Natural killer cell treated with Interleukin-12 subunit alpha and Interleukin-12 subunit beta and Interleukin-15 and Interleukin-18, amount 100 ng/mL, for 72 hours (primary cell): ENCODE data around the gene SARM1. TPM values are rescaled to one million over a fixed set of nuclear protein-coding genes. Genes with fewer than 3 reads are reported as not detected.

Experiments used
- ATAC-seq, 2 donors: fragments of 150-1000 bp; cut with Tn5 transposase in 1 of 2; sonication (Bioruptor Pico), chemical (Tn5 transposase) in 1 of 2; 2 replicates each; pipeline ENCODE4 v1.10.0; 2021
- DNase-seq: peaks from one replicate; pipeline ENCODE4 v3.0.0; 2022; ENCODE audit warnings: low spot score
- H3K27ac Mint-ChIP-seq, 2 donors: 1 replicate in 1 of 2; 2 replicates in 1 of 2; pipeline ENCODE4 v1.8.0; 2022; ENCODE audit warnings: mixed read lengths in 2 of 2, mild to moderate bottlenecking in 1 of 2, moderate library complexity in 1 of 2
- H3K27me3 Mint-ChIP-seq, 2 donors: 1 replicate in 1 of 2; 2 replicates in 1 of 2; pipeline ENCODE4 v1.8.0; 2022; ENCODE audit warnings: mixed read lengths in 2 of 2
- H3K36me3 Mint-ChIP-seq: one replicate; pipeline ENCODE4 v1.8.0; 2022; ENCODE audit warnings: mixed read lengths
- H3K4me1 Mint-ChIP-seq, 2 donors: 1 replicate in 1 of 2; 2 replicates in 1 of 2; pipeline ENCODE4 v1.8.0; 2022; ENCODE audit warnings: low read depth in 2 of 2, mixed read lengths in 2 of 2, mild to moderate bottlenecking in 1 of 2
- H3K4me3 Mint-ChIP-seq: one replicate; pipeline ENCODE4 v1.8.0; 2022; ENCODE audit warnings: mixed read lengths
- H3K9me3 Mint-ChIP-seq: 2 replicates; pipeline ENCODE4 v1.8.0; 2022; ENCODE audit warnings: mixed read lengths
- total RNA-seq, 2 donors: library from RNA; stranded (reverse); gene quantifications; one replicate each; pipeline ENCODE4 v1.2.3, GENCODE V29; 2022

Gene SARM1
- total RNA-seq, 2 donors from 2014 or later = 29.4 to 46.2 TPM

- no peak for DNase-seq
- Mint-ChIP-seq H3K4me3 (no peak overlapping the region), H3K27me3 (no peaks in the 10 kb centered on the region), H3K4me1 (no peaks in the 10 kb centered on the region), H3K9me3 (no peaks in the 10 kb centered on the region), H3K36me3 (peaks cover 14% of the 10 kb centered on the region), H3K27ac (no peak overlapping the region)
- ATAC-seq = no peak
These were observed 25.3 kb upstream of the SARM1 start for GRCh38 chr17:28346199-28346580.

- peaks cover 15% of the 10 kb centered on the region for H3K36me3 Mint-ChIP-seq
These were observed 24.7 kb upstream of the SARM1 start for GRCh38 chr17:28346746-28347246.

DNA sequence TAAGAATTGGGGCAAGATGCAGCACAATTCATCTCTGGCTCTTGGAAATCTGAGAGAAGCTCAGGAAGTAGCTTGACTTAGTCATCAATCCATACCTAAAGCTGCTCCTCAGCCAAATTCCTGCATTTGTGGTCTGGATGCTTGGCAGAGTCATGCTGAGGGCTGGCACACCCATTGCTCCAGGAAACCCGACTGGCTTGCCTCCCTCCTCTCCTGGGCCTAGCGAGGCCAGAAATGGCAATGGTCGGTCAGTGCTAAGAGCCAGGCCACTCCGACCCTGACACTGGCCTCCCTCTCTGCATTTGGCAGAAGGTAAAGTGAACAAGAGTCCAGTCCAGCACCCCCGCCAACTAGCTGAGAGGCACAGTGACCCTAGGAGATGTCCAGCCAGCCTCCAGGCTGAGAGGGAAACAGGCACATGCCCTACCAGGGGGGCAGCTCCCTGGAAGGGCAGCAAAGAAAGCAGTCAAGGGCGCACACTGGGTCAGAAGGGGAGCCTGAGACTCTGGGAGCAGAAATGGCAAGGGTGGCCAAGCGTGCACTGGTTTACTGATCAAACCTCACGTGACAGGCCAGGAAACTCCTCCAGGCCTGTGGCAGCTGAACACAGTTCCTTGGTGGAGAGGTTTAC, 24.1 kb upstream of the SARM1 start:
- H3K36me3 Mint-ChIP-seq = peaks cover 18% of the 10 kb centered on the region
- H3K27me3 Mint-ChIP-seq = no peaks in the 10 kb centered on the region
- no peak overlapping the region for H3K4me3 Mint-ChIP-seq
- no peaks in the 10 kb centered on the region for H3K9me3 Mint-ChIP-seq
- no peak overlapping the region for H3K27ac Mint-ChIP-seq
- no peak for ATAC-seq
- no peaks in the 10 kb centered on the region for H3K4me1 Mint-ChIP-seq
- DNase-seq = peak; percentile 32

More at GRCh38 chr17:28346746-28347246, 24.7 kb upstream of the SARM1 start:
- no peaks in the 10 kb centered on the region for H3K27me3 Mint-ChIP-seq
- ATAC-seq (no peak), DNase-seq (no peak)
- no peak overlapping the region for H3K27ac Mint-ChIP-seq
- H3K4me1 Mint-ChIP-seq = no peaks in the 10 kb centered on the region
- H3K4me3 Mint-ChIP-seq = no peak overlapping the region
- no peaks in the 10 kb centered on the region for H3K9me3 Mint-ChIP-seq

DNA sequence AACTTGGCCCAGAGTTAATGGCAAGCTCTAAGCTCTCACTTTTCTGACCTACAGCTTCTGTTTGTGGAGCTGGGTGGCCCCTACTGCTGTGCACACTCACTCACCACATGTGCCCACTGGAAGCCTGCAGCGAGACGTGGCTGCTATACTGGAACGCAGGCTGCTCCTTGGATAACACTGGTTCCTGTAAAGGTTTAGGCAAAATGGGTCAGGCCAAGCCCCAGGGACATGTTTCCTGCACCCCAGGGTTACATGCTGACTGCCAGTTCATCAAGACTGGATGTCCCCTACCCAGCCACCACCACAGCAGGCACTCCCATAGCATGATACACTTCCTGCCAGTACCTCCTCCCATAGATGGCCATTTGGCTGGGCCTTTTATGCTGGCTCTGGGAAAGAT, 22.5 kb upstream of the SARM1 start:
- H3K9me3 Mint-ChIP-seq = no peaks in the 10 kb centered on the region
- no peak for DNase-seq
- ATAC-seq = no peak
- H3K4me1 Mint-ChIP-seq = no peaks in the 10 kb centered on the region
- H3K27me3 Mint-ChIP-seq = no peaks in the 10 kb centered on the region
- H3K4me3 Mint-ChIP-seq = no peak overlapping the region
- peaks cover 18% of the 10 kb centered on the region for H3K36me3 Mint-ChIP-seq
- H3K27ac Mint-ChIP-seq = no peak overlapping the region

DNA sequence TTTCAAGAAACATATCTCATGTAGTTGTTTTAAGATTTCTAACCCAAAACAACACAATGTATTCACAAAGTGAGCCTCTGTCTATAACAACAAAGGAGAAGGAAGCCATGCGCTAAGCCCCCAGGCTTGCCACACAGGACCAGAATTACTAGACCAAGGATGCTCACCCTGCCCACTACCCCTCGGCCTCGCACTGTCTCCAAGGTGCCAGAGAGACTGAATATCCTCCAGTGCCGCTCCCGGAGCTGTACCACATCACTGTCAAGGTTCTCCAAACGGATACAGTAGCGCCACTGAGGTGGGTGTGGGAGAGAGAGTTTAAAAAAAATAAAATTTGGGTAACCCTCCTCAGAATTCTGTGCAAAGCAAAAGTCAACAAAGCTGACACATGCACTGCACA, 21.2 kb upstream of the SARM1 start:
- Mint-ChIP-seq H3K9me3 (no peaks in the 10 kb centered on the region), H3K36me3 (peaks cover 18% of the 10 kb centered on the region), H3K27me3 (no peaks in the 10 kb centered on the region), H3K27ac (no peak overlapping the region), H3K4me1 (peaks cover 0 to 4% of the 10 kb centered on the region in 2 donors), H3K4me3 (no peak overlapping the region)
- DNase-seq = no peak
- no peak for ATAC-seq

DNA sequence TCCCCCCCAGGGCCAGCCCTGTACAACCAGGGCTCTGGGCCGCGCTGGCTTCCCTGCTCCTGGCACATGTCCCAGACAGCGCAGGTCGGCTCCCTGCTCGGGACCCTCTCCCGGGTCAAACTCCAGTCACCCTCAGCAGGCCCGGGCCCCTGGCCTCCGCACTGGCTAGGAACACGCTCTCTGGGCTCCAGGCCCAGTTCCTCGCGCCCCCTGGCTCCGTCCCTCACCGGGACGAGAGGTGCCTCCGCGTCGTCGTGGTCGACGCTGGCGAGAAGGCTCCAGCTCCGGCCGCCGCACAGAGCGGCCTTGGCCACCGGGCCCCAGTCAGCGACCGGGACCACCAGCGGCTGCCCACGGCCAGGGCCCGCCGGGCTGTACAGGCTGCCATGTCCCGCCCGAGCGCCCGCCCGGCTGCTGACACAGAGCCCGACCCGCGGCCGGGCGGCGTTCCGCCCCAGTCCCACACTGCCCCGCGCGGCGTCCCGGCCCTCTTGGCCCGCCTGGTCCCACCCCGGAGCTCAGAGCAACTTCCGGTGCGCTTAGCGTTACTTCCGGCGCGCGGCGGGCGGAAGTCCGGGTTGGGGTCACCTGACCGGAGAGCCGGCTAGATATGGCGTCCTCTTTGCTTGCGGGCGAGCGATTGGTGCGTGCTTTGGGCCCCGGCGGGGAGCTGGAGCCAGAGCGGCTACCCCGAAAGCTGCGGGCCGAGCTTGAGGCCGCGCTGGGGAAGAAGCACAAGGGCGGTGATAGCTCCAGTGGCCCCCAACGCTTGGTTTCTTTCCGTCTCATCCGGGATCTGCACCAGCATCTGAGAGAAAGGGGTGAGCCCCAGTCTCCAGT, 14.2 kb upstream of the SARM1 start, which contains the start of gene POLDIP2:
Gene POLDIP2 (minus strand): TSS at position 467 of the 840 bp plus-strand sequence. CDS start 79 bp downstream, at position 388.
- Mint-ChIP-seq H3K9me3 (no peaks in the 10 kb centered on the region), H3K27me3 (no peaks in the 10 kb centered on the region), H3K36me3 (peaks cover 4% of the 10 kb centered on the region), H3K4me3 (peak within 1 kb of the TSS; percentile 90), H3K4me1 (peaks cover 25 to 26% of the 10 kb centered on the region in 2 donors), H3K27ac (peak within 1 kb of the TSS; percentile 86 to 99)
- peak; percentile 97 for DNase-seq
- peak; percentile 100 for ATAC-seq

DNA sequence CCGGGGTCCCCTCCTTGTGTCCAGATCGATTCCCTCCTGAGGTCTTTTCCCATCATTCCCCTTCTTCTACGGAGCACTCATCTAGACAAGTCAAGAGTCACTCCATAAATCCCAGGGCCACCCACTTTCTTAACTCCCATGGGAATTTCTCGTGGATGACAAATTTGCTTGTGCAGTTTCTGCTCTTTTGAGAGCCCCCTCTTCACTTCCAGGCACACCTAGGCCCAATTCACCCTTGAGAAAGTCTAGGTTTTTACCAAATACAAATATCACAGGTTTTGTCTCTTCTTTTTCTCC, 13.6 kb upstream of the SARM1 start:
- Mint-ChIP-seq H3K36me3 (peaks cover 4% of the 10 kb centered on the region), H3K4me1 (peaks cover 25 to 26% of the 10 kb centered on the region in 2 donors), H3K9me3 (no peaks in the 10 kb centered on the region), H3K27me3 (no peaks in the 10 kb centered on the region), H3K27ac (peak overlapping the region; percentile 86 to 99), H3K4me3 (peak overlapping the region; percentile 90)
- ATAC-seq = no peak
- no peak for DNase-seq

- no peak overlapping the region for H3K27ac Mint-ChIP-seq
- H3K36me3 Mint-ChIP-seq = peaks cover 4% of the 10 kb centered on the region
These were observed 8.3 kb upstream of the SARM1 start for GRCh38 chr17:28363186-28363585.

GRCh38 chr17:28363776-28364650, 7.5 kb upstream of the SARM1 start:
- peaks cover 4% of the 10 kb centered on the region for H3K36me3 Mint-ChIP-seq
- no peak overlapping the region for H3K4me3 Mint-ChIP-seq
- no peaks in the 10 kb centered on the region for H3K4me1 Mint-ChIP-seq
- no peaks in the 10 kb centered on the region for H3K27me3 Mint-ChIP-seq
- H3K27ac Mint-ChIP-seq = no peak overlapping the region
- no peaks in the 10 kb centered on the region for H3K9me3 Mint-ChIP-seq
- ATAC-seq (no peak), DNase-seq (no peak)

More at GRCh38 chr17:28363186-28363585, 8.3 kb upstream of the SARM1 start:
- Mint-ChIP-seq H3K4me1 (peaks cover 4 to 5% of the 10 kb centered on the region in 2 donors), H3K4me3 (no peak overlapping the region), H3K9me3 (no peaks in the 10 kb centered on the region), H3K27me3 (no peaks in the 10 kb centered on the region)
- ATAC-seq (no peak), DNase-seq (no peak)

DNA sequence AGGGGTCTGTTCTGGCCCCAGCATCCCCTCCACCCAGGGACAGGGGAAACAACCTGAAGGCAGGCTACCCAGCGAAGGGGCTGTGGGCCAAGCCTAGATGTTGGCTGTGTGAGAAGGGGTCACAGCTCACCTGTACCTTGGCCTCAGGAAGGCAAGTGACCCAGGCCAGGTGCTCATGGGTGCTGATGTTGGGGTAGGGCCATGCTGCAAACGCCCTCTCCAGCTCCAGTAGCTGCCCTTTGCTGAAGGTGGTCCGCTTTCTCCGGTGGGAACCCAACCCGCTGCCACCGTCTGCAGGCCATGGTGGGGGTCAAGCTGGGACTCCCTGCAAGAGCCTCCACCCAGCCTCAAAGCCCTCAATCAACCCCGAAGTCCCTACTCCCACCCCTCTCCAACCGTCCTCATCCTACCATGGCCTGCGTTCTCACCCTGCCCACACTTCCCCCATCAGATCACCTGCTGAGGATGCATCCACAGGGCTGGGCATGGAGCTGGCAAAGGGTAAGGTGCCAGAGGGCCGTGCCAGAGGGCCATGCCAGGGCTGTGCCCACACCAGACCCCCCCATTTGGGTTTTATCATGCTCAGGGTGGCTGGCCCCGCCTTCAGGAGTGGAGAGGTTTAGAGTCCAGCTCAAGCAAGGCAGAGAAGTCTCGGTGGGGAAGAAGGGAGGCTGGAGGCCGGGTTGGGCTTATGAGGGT, 6.7 kb upstream of the SARM1 start, which contains the start of gene SEBOX:
Gene SEBOX (minus strand): TSS at position 535 of the 699 bp plus-strand sequence. CDS start 48 bp downstream, at position 487.
- no peak within 1 kb of the TSS for H3K4me3 Mint-ChIP-seq
- ATAC-seq = no peak
- H3K27ac Mint-ChIP-seq = no peak within 1 kb of the TSS
- H3K27me3 Mint-ChIP-seq = no peaks in the 10 kb centered on the region
- no peaks in the 10 kb centered on the region for H3K9me3 Mint-ChIP-seq
- DNase-seq = no peak
- peaks cover 4% of the 10 kb centered on the region for H3K36me3 Mint-ChIP-seq
- no peaks in the 10 kb centered on the region for H3K4me1 Mint-ChIP-seq

DNA sequence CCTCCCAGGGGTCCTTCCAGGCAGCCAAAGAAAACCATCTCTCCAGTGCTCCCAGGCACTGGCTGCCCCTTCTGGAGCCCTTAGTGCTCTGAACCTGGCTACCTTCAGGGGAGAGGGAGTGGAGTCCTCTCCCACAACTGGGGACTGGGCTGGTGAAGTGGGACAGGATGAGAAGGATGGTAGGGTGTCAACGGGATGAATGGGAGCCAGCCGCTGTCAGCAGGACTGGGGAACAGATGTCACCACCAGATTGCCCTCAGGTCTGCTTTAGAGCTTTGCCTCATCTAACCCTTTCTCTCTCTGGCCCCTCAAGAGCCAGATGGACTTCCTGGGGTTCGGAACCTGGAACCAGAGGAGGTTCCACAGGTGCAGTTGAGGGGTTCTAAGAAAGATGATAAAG, 6.0 kb upstream of the SARM1 start:
- Mint-ChIP-seq H3K27me3 (no peaks in the 10 kb centered on the region), H3K4me3 (no peak overlapping the region), H3K27ac (no peak overlapping the region), H3K36me3 (peaks cover 2% of the 10 kb centered on the region), H3K4me1 (peaks cover 0 to 1% of the 10 kb centered on the region in 2 donors), H3K9me3 (no peaks in the 10 kb centered on the region)
- ATAC-seq = no peak
- no peak for DNase-seq

GRCh38 chr17:28366605-28367004, 4.9 kb upstream of the SARM1 start:
- Mint-ChIP-seq H3K4me1 (peaks cover 0 to 5% of the 10 kb centered on the region in 2 donors), H3K9me3 (no peaks in the 10 kb centered on the region), H3K36me3 (no peaks in the 10 kb centered on the region), H3K4me3 (no peak overlapping the region), H3K27me3 (no peaks in the 10 kb centered on the region), H3K27ac (no peak overlapping the region)
- ATAC-seq = no peak
- no peak for DNase-seq
